Measurements from ENCODE around the gene GBP6.

GBP6 gene

GRCh38 chr1:89381618-89382017 is 17.8 kb downstream of the GBP6 start:
- Histone ChIP-seq H3K4me1 (ENCODE audit: insufficient read depth, low read length) (no peaks in the 10 kb centered on the region), H3K9ac (ENCODE audit: low read depth, low read length) (no peak overlapping the region), H3K36me3 (ENCODE audit: insufficient read depth, low read length) (no peaks in the 10 kb centered on the region), H3K9me3 (ENCODE audit: insufficient read depth, low read length, severe bottlenecking) (no peaks in the 10 kb centered on the region), H3K4me2 (ENCODE audit: insufficient read depth, low read length) (no peak overlapping the region), H3K4me3 (ENCODE audit: low read depth in 1 of 2, low read length in 2 of 2) (no peak overlapping the region), H4K20me1 (ENCODE audit: insufficient read depth, low read length) (no peaks in the 10 kb centered on the region), H3K79me2 (ENCODE audit: insufficient read depth, low read length) (no peaks in the 10 kb centered on the region), H3K27me3 (ENCODE audit: insufficient read depth, low read length, poor library complexity) (no peaks in the 10 kb centered on the region), H3K27ac (ENCODE audit: low read length) (no peak overlapping the region), H2AFZ (ENCODE audit: low read depth, low read length) (no peak overlapping the region)
- DNase-seq, result no peak
- no peak for ATAC-seq (ENCODE audit: insufficient read depth, low read depth)
- no peak for TF ChIP-seq EZH2 (IDR thresholded peaks at IDR 0.05; ENCODE audit: borderline replicate concordance, low read depth, low read length, severe bottlenecking)

GRCh38 chr1:89382479-89382878 is 18.6 kb downstream of the GBP6 start:
- H4K20me1 ChIP-seq (ENCODE audit: insufficient read depth, low read length), result no peaks in the 10 kb centered on the region
- no peak for DNase-seq
- no peak overlapping the region for H3K4me2 ChIP-seq (ENCODE audit: insufficient read depth, low read length)
- no peaks in the 10 kb centered on the region for H3K79me2 ChIP-seq (ENCODE audit: insufficient read depth, low read length)
- TF ChIP-seq, protein P1, sequence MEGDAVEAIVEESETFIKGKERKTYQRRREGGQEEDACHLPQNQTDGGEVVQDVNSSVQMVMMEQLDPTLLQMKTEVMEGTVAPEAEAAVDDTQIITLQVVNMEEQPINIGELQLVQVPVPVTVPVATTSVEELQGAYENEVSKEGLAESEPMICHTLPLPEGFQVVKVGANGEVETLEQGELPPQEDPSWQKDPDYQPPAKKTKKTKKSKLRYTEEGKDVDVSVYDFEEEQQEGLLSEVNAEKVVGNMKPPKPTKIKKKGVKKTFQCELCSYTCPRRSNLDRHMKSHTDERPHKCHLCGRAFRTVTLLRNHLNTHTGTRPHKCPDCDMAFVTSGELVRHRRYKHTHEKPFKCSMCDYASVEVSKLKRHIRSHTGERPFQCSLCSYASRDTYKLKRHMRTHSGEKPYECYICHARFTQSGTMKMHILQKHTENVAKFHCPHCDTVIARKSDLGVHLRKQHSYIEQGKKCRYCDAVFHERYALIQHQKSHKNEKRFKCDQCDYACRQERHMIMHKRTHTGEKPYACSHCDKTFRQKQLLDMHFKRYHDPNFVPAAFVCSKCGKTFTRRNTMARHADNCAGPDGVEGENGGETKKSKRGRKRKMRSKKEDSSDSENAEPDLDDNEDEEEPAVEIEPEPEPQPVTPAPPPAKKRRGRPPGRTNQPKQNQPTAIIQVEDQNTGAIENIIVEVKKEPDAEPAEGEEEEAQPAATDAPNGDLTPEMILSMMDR (IDR thresholded peaks at IDR 0.05; ENCODE audit: borderline replicate concordance, extremely low read depth, low read length, poor library complexity, severe bottlenecking), result no peak
- no peak for TF ChIP-seq EZH2 (IDR thresholded peaks at IDR 0.05; ENCODE audit: borderline replicate concordance, low read depth, low read length, severe bottlenecking)
- no peaks in the 10 kb centered on the region for H3K9me3 ChIP-seq (ENCODE audit: insufficient read depth, low read length, severe bottlenecking)
- no peaks in the 10 kb centered on the region for H3K36me3 ChIP-seq (ENCODE audit: insufficient read depth, low read length)
- H3K4me1 ChIP-seq (ENCODE audit: insufficient read depth, low read length), result no peaks in the 10 kb centered on the region
- H3K27ac ChIP-seq (ENCODE audit: low read length), result no peak overlapping the region
- no peak overlapping the region for H2AFZ ChIP-seq (ENCODE audit: low read depth, low read length)
- H3K4me3 ChIP-seq (ENCODE audit: low read depth in 1 of 2, low read length in 2 of 2), result no peak overlapping the region
- no peak for ATAC-seq (ENCODE audit: insufficient read depth, low read depth)
- H3K9ac ChIP-seq (ENCODE audit: low read depth, low read length), result no peak overlapping the region
- no peaks in the 10 kb centered on the region for H3K27me3 ChIP-seq (ENCODE audit: insufficient read depth, low read length, poor library complexity)

DNA sequence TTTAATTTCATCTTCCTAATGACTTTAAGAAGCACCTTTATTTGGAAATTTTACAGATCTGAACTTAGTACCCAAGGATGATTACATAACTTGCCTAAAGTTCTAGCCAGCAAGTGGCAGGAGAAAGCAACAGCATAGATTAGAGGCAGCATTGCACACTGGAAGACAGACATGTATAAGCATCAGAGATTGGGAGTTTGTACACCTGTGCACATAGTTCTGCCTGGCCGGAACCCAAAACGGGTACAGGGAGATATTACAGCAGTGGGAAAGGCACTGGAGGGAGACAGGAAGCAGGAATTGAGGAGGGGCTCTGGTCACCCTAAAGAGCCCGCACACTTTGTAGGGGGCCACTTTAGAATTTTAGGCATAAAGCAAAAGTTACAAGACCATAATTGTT is 19.3 kb downstream of the GBP6 start:
- no peak overlapping the region for H3K4me2 ChIP-seq (ENCODE audit: insufficient read depth, low read length)
- no peak for DNase-seq
- no peaks in the 10 kb centered on the region for H3K27me3 ChIP-seq (ENCODE audit: insufficient read depth, low read length, poor library complexity)
- no peaks in the 10 kb centered on the region for H3K9me3 ChIP-seq (ENCODE audit: insufficient read depth, low read length, severe bottlenecking)
- H3K4me3 ChIP-seq (ENCODE audit: low read depth in 1 of 2, low read length in 2 of 2), result no peak overlapping the region
- H3K27ac ChIP-seq (ENCODE audit: low read length), result no peak overlapping the region
- no peaks in the 10 kb centered on the region for H4K20me1 ChIP-seq (ENCODE audit: insufficient read depth, low read length)
- no peak overlapping the region for H3K9ac ChIP-seq (ENCODE audit: low read depth, low read length)
- TF ChIP-seq, protein P1 (IDR thresholded peaks at IDR 0.05; ENCODE audit: borderline replicate concordance, extremely low read depth, low read length, poor library complexity, severe bottlenecking), result no peak
- no peak for TF ChIP-seq EZH2 (IDR thresholded peaks at IDR 0.05; ENCODE audit: borderline replicate concordance, low read depth, low read length, severe bottlenecking)
- ATAC-seq (ENCODE audit: insufficient read depth, low read depth), result no peak
- no peaks in the 10 kb centered on the region for H3K36me3 ChIP-seq (ENCODE audit: insufficient read depth, low read length)
- no peaks in the 10 kb centered on the region for H3K79me2 ChIP-seq (ENCODE audit: insufficient read depth, low read length)
- no peaks in the 10 kb centered on the region for H3K4me1 ChIP-seq (ENCODE audit: insufficient read depth, low read length)
- H2AFZ ChIP-seq (ENCODE audit: low read depth, low read length), result no peak overlapping the region

GRCh38 chr1:89390707-89391106 is 26.8 kb downstream of the GBP6 start:
- H3K27ac ChIP-seq (ENCODE audit: low read length), result no peak overlapping the region
- H3K4me1 ChIP-seq (ENCODE audit: insufficient read depth, low read length), result no peaks in the 10 kb centered on the region
- H3K27me3 ChIP-seq (ENCODE audit: insufficient read depth, low read length, poor library complexity), result no peaks in the 10 kb centered on the region
- H3K4me3 ChIP-seq (ENCODE audit: low read depth in 1 of 2, low read length in 2 of 2), result no peak overlapping the region
- DNase-seq (no peak), ATAC-seq (ENCODE audit: insufficient read depth, low read depth) (no peak)
- no peaks in the 10 kb centered on the region for H3K36me3 ChIP-seq (ENCODE audit: insufficient read depth, low read length)
- peaks cover 3% of the 10 kb centered on the region for H3K9me3 ChIP-seq (ENCODE audit: insufficient read depth, low read length, severe bottlenecking)
- H3K79me2 ChIP-seq (ENCODE audit: insufficient read depth, low read length), result no peaks in the 10 kb centered on the region
- H2AFZ ChIP-seq (ENCODE audit: low read depth, low read length), result no peak overlapping the region
- no peak overlapping the region for H3K9ac ChIP-seq (ENCODE audit: low read depth, low read length)
- no peak overlapping the region for H3K4me2 ChIP-seq (ENCODE audit: insufficient read depth, low read length)
- no peaks in the 10 kb centered on the region for H4K20me1 ChIP-seq (ENCODE audit: insufficient read depth, low read length)
- TF ChIP-seq, protein P1 (IDR thresholded peaks at IDR 0.05; ENCODE audit: borderline replicate concordance, extremely low read depth, low read length, poor library complexity, severe bottlenecking), result no peak
- TF ChIP-seq EZH2 (IDR thresholded peaks at IDR 0.05; ENCODE audit: borderline replicate concordance, low read depth, low read length, severe bottlenecking), result no peak
